ENCODE measurements around the gene SLC9A9. TPM values are rescaled to one million over a fixed set of nuclear protein-coding genes. Genes with fewer than 3 reads are reported as not detected.

SLC9A9 gene
- total RNA-seq, 2 donors from 2014 or later: 1.3 to 3.7 TPM

DNA sequence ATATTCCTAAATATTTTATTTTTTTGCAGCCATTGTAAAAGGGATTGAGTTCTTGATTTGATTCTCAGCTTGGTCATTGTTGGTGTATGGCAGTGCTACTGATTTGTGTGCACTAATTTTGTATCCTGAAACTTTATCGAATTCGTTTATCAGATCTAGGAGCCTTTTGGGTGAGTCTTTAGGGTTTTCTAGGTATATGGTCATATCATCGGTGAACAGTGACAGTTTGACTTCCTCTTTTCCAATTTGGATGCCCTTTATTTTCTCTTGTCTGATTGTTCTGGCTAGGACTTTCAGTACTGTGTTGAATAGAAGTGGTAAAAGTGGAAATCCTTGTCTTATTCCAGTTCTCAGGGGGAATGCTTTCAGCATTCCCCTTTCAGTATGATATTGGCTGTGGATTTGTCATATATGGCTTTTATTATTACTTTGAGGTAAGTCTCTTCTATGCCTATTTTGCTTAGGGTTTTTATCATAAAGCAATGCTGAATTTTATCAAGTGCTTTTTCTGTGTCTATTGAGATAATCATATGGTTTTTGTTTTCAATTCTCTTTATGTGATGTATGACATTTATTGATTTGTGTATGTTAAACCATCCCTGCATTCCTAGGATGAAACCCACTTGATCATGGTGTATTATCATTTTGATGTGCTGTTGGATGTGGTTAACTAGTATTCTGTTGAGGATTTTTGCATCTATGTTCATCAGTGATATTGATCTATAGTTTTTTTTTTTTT is 11.4 kb upstream of the SLC9A9 start:
- no peaks in the 10 kb centered on the region for H3K36me3 ChIP-seq (ENCODE audit: control insufficient read depth, insufficient read depth, low read length)
- 94% methylated on average over 3 of the region's 3 CpGs; no CpG with 5 or more reads in 1 of the 2 experiments for WGBS, 2 experiments (ENCODE audit: insufficient coverage in 1 of 2, insufficient read length in 1 of 2)
- H3K27ac ChIP-seq (ENCODE audit: low read depth, low read length): no peak overlapping the region
- H3K9me3 ChIP-seq (ENCODE audit: control insufficient read depth, low read length): no peaks in the 10 kb centered on the region
- Mint-ChIP-seq H3K4me1 (no peaks in the 10 kb centered on the region), H3K4me3 (no peak overlapping the region), H3K27me3 (ENCODE audit: insufficient read depth) (no peaks in the 10 kb centered on the region), H3K27ac (no peak overlapping the region), H3K9me3 (peaks cover 4% of the 10 kb centered on the region), H3K36me3 (ENCODE audit: low read depth) (no peaks in the 10 kb centered on the region)
- TF ChIP-seq CTCF (conservative IDR thresholded peaks at IDR 0.05): no peak
- H3K27me3 ChIP-seq (ENCODE audit: control insufficient read depth, insufficient read depth, low read length, poor library complexity, severe bottlenecking): no peaks in the 10 kb centered on the region
- H3K9ac ChIP-seq (ENCODE audit: extremely low read depth, low read length, poor library complexity, severe bottlenecking): no peak overlapping the region
- peaks cover 5% of the 10 kb centered on the region for H3K4me1 ChIP-seq (ENCODE audit: control insufficient read depth, insufficient read depth, low read length)
- no peak for DNase-seq
- no peak overlapping the region for H3K4me3 ChIP-seq (ENCODE audit: low read length)

DNA sequence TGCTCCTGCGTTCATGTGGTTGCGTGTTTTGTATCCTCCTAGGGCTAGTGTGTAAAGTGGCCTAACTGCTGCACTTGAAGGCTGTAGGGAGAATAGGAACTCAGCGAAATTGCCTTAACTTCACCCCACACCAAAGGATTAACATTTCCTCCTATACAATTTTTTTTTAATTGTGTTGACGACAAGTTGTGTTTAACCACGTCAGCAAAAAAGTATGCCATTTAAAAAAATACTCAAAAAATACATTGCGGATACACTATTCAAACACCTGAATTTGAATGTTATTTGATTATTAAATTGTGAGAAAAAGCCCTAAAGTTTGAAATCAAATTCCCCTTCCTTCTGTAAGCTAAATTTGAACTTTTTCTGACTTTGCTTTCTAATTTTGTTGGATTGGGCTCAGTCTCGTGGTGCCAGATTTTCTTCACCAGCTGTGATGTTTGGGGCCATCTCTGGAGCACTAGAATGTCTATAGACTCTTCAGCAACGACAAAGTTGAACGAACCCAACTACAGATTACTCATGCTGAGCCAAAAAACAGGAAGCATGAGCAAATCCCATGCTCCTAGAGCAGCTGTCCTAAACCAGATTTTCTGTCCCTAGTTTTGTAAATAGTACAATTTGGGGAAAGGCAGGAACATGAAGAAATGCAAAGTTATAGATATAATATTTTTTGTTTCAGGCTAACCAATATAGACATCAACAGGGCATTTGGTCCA is 8.1 kb upstream of the SLC9A9 start:
- no peak overlapping the region for H3K4me3 ChIP-seq (ENCODE audit: low read length)
- no peak for DNase-seq
- peaks cover 4% of the 10 kb centered on the region for H3K4me1 Mint-ChIP-seq
- peaks cover 4% of the 10 kb centered on the region for H3K9me3 Mint-ChIP-seq
- no peaks in the 10 kb centered on the region for H3K36me3 ChIP-seq (ENCODE audit: control insufficient read depth, insufficient read depth, low read length)
- no peak overlapping the region for H3K4me3 Mint-ChIP-seq
- no peak overlapping the region for H3K9ac ChIP-seq (ENCODE audit: extremely low read depth, low read length, poor library complexity, severe bottlenecking)
- no peak for TF ChIP-seq CTCF (conservative IDR thresholded peaks at IDR 0.05)
- H3K9me3 ChIP-seq (ENCODE audit: control insufficient read depth, low read length): no peaks in the 10 kb centered on the region
- H3K27ac Mint-ChIP-seq: no peak overlapping the region
- WGBS, 2 experiments (ENCODE audit: insufficient coverage in 1 of 2, insufficient read length in 1 of 2): 95 to 97% methylated on average over 5 to 9 of the region's 9 CpGs
- H3K27me3 ChIP-seq (ENCODE audit: control insufficient read depth, insufficient read depth, low read length, poor library complexity, severe bottlenecking): no peaks in the 10 kb centered on the region
- H3K27ac ChIP-seq (ENCODE audit: low read depth, low read length): no peak overlapping the region
- peaks cover 5% of the 10 kb centered on the region for H3K4me1 ChIP-seq (ENCODE audit: control insufficient read depth, insufficient read depth, low read length)
- H3K27me3 Mint-ChIP-seq (ENCODE audit: insufficient read depth): no peaks in the 10 kb centered on the region
- H3K36me3 Mint-ChIP-seq (ENCODE audit: low read depth): no peaks in the 10 kb centered on the region

DNA sequence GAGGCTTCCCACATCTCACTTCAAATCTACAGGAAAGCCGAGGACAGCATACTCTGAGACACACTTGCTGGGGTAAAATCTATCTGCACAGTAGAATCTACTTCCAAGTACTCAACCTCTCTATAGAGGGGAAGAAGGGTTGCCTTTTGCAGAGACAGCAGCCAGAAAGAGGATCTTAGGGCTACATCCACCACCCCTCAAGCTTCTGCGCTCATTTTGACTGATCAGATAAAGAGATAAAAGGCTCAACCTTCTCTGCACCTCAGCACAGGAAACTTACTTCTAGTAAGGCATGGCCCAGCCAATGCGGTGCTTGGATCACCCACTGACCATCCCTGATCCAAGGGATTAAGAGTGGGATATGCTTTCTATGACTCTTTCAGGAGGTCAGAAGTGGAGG is 6.9 kb upstream of the SLC9A9 start:
- H3K27ac ChIP-seq (ENCODE audit: low read depth, low read length): no peak overlapping the region
- H3K4me1 Mint-ChIP-seq: peaks cover 6% of the 10 kb centered on the region
- no peak for DNase-seq
- H3K9me3 Mint-ChIP-seq: peaks cover 4% of the 10 kb centered on the region
- peaks cover 5% of the 10 kb centered on the region for H3K4me1 ChIP-seq (ENCODE audit: control insufficient read depth, insufficient read depth, low read length)
- no peak overlapping the region for H3K9ac ChIP-seq (ENCODE audit: extremely low read depth, low read length, poor library complexity, severe bottlenecking)
- H3K27ac Mint-ChIP-seq: no peak overlapping the region
- H3K9me3 ChIP-seq (ENCODE audit: control insufficient read depth, low read length): no peaks in the 10 kb centered on the region
- no peaks in the 10 kb centered on the region for H3K36me3 ChIP-seq (ENCODE audit: control insufficient read depth, insufficient read depth, low read length)
- H3K27me3 ChIP-seq (ENCODE audit: control insufficient read depth, insufficient read depth, low read length, poor library complexity, severe bottlenecking): no peaks in the 10 kb centered on the region
- H3K4me3 ChIP-seq (ENCODE audit: low read length): no peak overlapping the region
- no peak overlapping the region for H3K4me3 Mint-ChIP-seq
- TF ChIP-seq CTCF (conservative IDR thresholded peaks at IDR 0.05): no peak
- WGBS, 2 experiments (ENCODE audit: insufficient coverage in 1 of 2, insufficient read length in 1 of 2): 98 to 100% methylated on average over 1 to 3 of the region's 3 CpGs
- no peaks in the 10 kb centered on the region for H3K27me3 Mint-ChIP-seq (ENCODE audit: insufficient read depth)
- no peaks in the 10 kb centered on the region for H3K36me3 Mint-ChIP-seq (ENCODE audit: low read depth)
